GM12878 (cell line): ENCODE results near the gene KIF17. TPM values are rescaled to one million over a fixed set of nuclear protein-coding genes. Genes with fewer than 3 reads are reported as not detected.

ENCODE experiments used
- ATAC-seq: fragments of 200-7000 bp; cut with Tn5 transposase; 3 replicates; pipeline ENCODE4 v1.9.1; 2020; ENCODE audit warnings: mild to moderate bottlenecking, moderate library complexity
- BruUV-seq: library from RNA; stranded (reverse); fragments of 400-500 nt; replicated peaks from 2 replicates; lab custom pipeline; 2021; lab: Mats Ljungman, UMichigan
- CTCF ChIA-PET: fragments of 300-600 bp; sonication (Branson Sonifier 250); formaldehyde crosslinking; extraction: SDS; loops from one replicate; lab custom pipeline; 2021; ENCODE audit warnings: inconsistent platforms; lab: Yijun Ruan, JAX
- POLR2A ChIA-PET: fragments of 350-600 bp; formaldehyde crosslinking; extraction: SDS; loops from one replicate; lab custom pipeline; 2021; ENCODE audit warnings: inconsistent platforms; lab: Charles Lee
- RAD21 ChIA-PET: fragments of 300-600 bp; sonication (Branson Sonifier 250); formaldehyde crosslinking; loops from one replicate; lab custom pipeline; 2023; ENCODE audit warnings: antibody characterized with exemption; ENCODE audit not compliant: unreplicated experiment; lab: Charles Lee
- SMC1A ChIA-PET: fragments of 300-600 bp; sonication (Branson Sonifier 250); formaldehyde crosslinking; loops from one replicate; lab custom pipeline; 2023; ENCODE audit not compliant: unreplicated experiment, uncharacterized antibody; lab: Charles Lee
- DNase-seq: peaks from one replicate; pipeline ENCODE4 v3.0.0-alpha.2; 2011; ENCODE audit warnings: low read depth, low spot score
- FAIRE-seq: peaks from 3 replicates; lab custom pipeline; 2011; peaks lifted over from hg19 to GRCh38; lab: Jason Lieb, UNC
- H2AFZ ChIP-seq: 2 replicates; pipeline ENCODE4 v1.6.0; 2011; ENCODE audit warnings: low read depth, low read length, control low read depth; ENCODE audit not compliant: control insufficient read depth
- H3K27ac ChIP-seq: 2 replicates; pipeline ENCODE4 v1.5.1; 2011; ENCODE audit warnings: control low read depth; ENCODE audit not compliant: control insufficient read depth, insufficient read depth
- H3K27me3 ChIP-seq, 2 experiments: replicated peaks in 1 of 2; 2 replicates each; pipeline versions ENCODE4 v1.6.0 to v1.6.1; 2011; ENCODE audit warnings: low read length in 1 of 2; ENCODE audit not compliant: control insufficient read depth in 2 of 2, insufficient read depth in 2 of 2
- H3K36me3 ChIP-seq, 2 experiments: 2 replicates each; pipeline ENCODE4 v1.5.1; 2011; ENCODE audit warnings: low read length in 1 of 2; ENCODE audit not compliant: control insufficient read depth in 2 of 2, insufficient read depth in 2 of 2
- H3K4me1 ChIP-seq: 2 replicates; pipeline ENCODE4 v1.6.1; 2011; ENCODE audit warnings: mild to moderate bottlenecking, low read length, moderate library complexity, mixed read lengths; ENCODE audit not compliant: control insufficient read depth, insufficient read depth
- H3K4me2 ChIP-seq: 2 replicates; pipeline ENCODE4 v1.6.0; 2011; ENCODE audit warnings: control low read depth; ENCODE audit not compliant: control insufficient read depth, insufficient read depth
- H3K4me3 ChIP-seq: fragments of 200-600 bp; sonication (generic); 2 replicates; pipeline ENCODE4 v1.5.1; 2016
- H3K79me2 ChIP-seq: 2 replicates; pipeline ENCODE4 v1.6.0; 2011; ENCODE audit warnings: low read length; ENCODE audit not compliant: control insufficient read depth, insufficient read depth
- H3K9ac ChIP-seq: 2 replicates; pipeline ENCODE4 v1.8.0; 2011; ENCODE audit warnings: low read length, control low read depth, mixed read lengths; ENCODE audit not compliant: control insufficient read depth, insufficient read depth
- H3K9me3 ChIP-seq: replicated peaks from 3 replicates; pipeline ENCODE4 v1.5.1; 2011; ENCODE audit warnings: mild to moderate bottlenecking, low read length; ENCODE audit not compliant: control insufficient read depth, insufficient read depth
- H4K20me1 ChIP-seq: 2 replicates; pipeline ENCODE4 v1.6.0; 2011; ENCODE audit not compliant: control insufficient read depth, insufficient read depth
- CUX1 ChIP-seq: IDR thresholded peaks from 2 replicates; pipeline ENCODE4 v1.6.1; 2012; ENCODE audit warnings: improper control_type of control experiment, low read depth, low read length; ENCODE audit not compliant: insufficient replicate concordance
- DPF2 ChIP-seq: fragments of 450-650 bp; IDR thresholded peaks from 2 replicates; pipeline ENCODE4 v1.6.1; 2017; ENCODE audit warnings: mild to moderate bottlenecking
- ESRRA ChIP-seq: IDR thresholded peaks from 2 replicates; pipeline ENCODE4 v1.6.1; 2012; ENCODE audit warnings: mild to moderate bottlenecking, low read length, improper control_type of control experiment
- IKZF1 ChIP-seq: fragments of 450-650 bp; conservative IDR thresholded peaks from 2 replicates; pipeline ENCODE4 v1.6.1; 2017; ENCODE audit warnings: antibody characterized with exemption, mild to moderate bottlenecking
- JUND ChIP-seq: IDR thresholded peaks from 2 replicates; pipeline ENCODE4 v1.6.1; 2012; ENCODE audit warnings: low read depth, mild to moderate bottlenecking, low read length, improper control_type of control experiment, moderate library complexity
- KDM1A ChIP-seq: fragments of 200-600 bp; sonication (generic); IDR thresholded peaks from 2 replicates; pipeline ENCODE4 v1.6.1; 2016; ENCODE audit warnings: borderline replicate concordance
- REST ChIP-seq: IDR thresholded peaks from 2 replicates; pipeline ENCODE4 v1.6.1; 2012; ENCODE audit warnings: mild to moderate bottlenecking, low read depth, low read length
- ZNF592 ChIP-seq: fragments of 450-650 bp; IDR thresholded peaks from 2 replicates; pipeline ENCODE4 v1.6.1; 2017; ENCODE audit warnings: mild to moderate bottlenecking, moderate library complexity
- WGBS: methylation state at CpG from one replicate; pipeline ENCODE4 v1.1.6; 2016; ENCODE audit warnings: low lambda C conversion rate; ENCODE audit not compliant: insufficient replicate concordance, insufficient coverage; ENCODE audit errors: missing lambda C conversion rate; 5-methylcytosine and 5-hydroxymethylcytosine counted together
- in situ Hi-C: fragments of 300-500 bp; cut with MboI; formaldehyde crosslinking; loops from 9 replicates; pipeline ENCODE4 v1.14.3; 2018; ENCODE audit warnings: mixed read lengths
- intact Hi-C: fragments of 100-400 bp; cut with micrococcal nuclease; formaldehyde crosslinking; loops from one replicate; pipeline ENCODE4 v1.14.2; 2022; ENCODE audit not compliant: unreplicated experiment
- polyA plus RNA-seq, 11 experiments: library from polyadenylated mRNA; depleted of rRNA in 4 of 11; unstranded in 6 of 11; stranded (reverse) in 5 of 11; fragments of >200 nt; fragmentation: Nextera tagmentation in 4 of 11; fragmentation: Illumina TruSeq in 1 of 11; extraction: Ambion mirVana in 4 of 11; extraction: Trizol in 1 of 11; gene quantifications; 1 replicate in 1 of 11; 2 replicates in 10 of 11; pipeline versions ENCODE4 v1.2.1 to v1.2.3, GENCODE V29; 2011 to 2016; ENCODE audit warnings: inconsistent platforms in 2 of 11, missing spikeins in 2 of 11, low read depth in 1 of 11
- total RNA-seq, 4 experiments: library from RNA; depleted of rRNA in 3 of 4; stranded (reverse); fragments of >200 nt in 3 of 4; fragmentation: Illumina TruSeq in 1 of 4; extraction: Trizol in 1 of 4; gene quantifications; 2 replicates each; pipeline versions ENCODE4 v1.2.1 to v1.2.3, GENCODE V29; 2013 to 2021

The KIF17 gene
- total and polyA plus RNA-seq, 10 of the 15 experiments (the other 5 are each of a cell fraction or from before 2014, with no cell fraction given): 0.01 to 0.10 (median 0.03) TPM; not detected in 7

GRCh38 chr1:20621012-20621411 lies 96.8 kb downstream of the KIF17 start:
- 33% methylated on average over 6 of the region's 6 CpGs for WGBS
- no peak overlapping the region for H3K27ac ChIP-seq
- intact Hi-C loops: no loop called here
- ATAC-seq (no peak), FAIRE-seq (no peak)
- H3K9me3 ChIP-seq: no peaks in the 10 kb centered on the region
- no peak overlapping the region for H3K9ac ChIP-seq
- ChIA-PET CTCF (interaction anchor here (0.6 to 1.1 kb wide), 2 partner anchors 18 to 369 kb away, joined by 3 read pairs; no protein-coding TSS in a partner anchor), SMC1A (interaction anchor here (0.6 kb wide), 1 partner anchor 46 kb away, joined by 4 read pairs; no protein-coding TSS in a partner anchor)
- no peak overlapping the region for H3K4me3 ChIP-seq
- no peak overlapping the region for H2AFZ ChIP-seq
- H4K20me1 ChIP-seq: no peaks in the 10 kb centered on the region
- TF ChIP-seq DPF2 (no peak), CUX1 (no peak), ZNF592 (no peak), KDM1A (no peak), IKZF1 (no peak), JUND (no peak), ESRRA (no peak), REST (no peak)
- TF ChIP-seq, all 136 proteins: peak for 0
- ChIA-PET POLR2A (no interaction called here), RAD21 (no interaction called here)
- Histone ChIP-seq H3K27me3 (no peaks in the 10 kb centered on the region; a peak in 1 of 4 replicates), H3K4me1 (no peaks in the 10 kb centered on the region), H3K36me3 (no peaks in the 10 kb centered on the region), H3K4me2 (no peak overlapping the region), H3K79me2 (no peaks in the 10 kb centered on the region)
- DNase-seq: no peak
- in situ Hi-C loops: no loop called here
- BruUV-seq: no TSS peak
